Mesodermal cell (in vitro differentiated cells): Measurements from ENCODE around the gene INPP5A.

Source experiments
- H3K27ac ChIP-seq: 2 replicates; pipeline ENCODE4 v1.7.0; 2013; ENCODE audit warnings: mild to moderate bottlenecking, low read depth, low read length, moderate library complexity; ENCODE audit not compliant: severe bottlenecking
- H3K36me3 ChIP-seq: 2 replicates; pipeline ENCODE4 v1.7.1; 2013; ENCODE audit warnings: mild to moderate bottlenecking, low read length, moderate library complexity; ENCODE audit not compliant: control insufficient read depth, insufficient read depth
- H3K4me1 ChIP-seq: one replicate; pipeline ENCODE4 v1.7.1; 2013; ENCODE audit warnings: mild to moderate bottlenecking, low read length; ENCODE audit not compliant: insufficient read depth, control insufficient read depth, poor library complexity, severe bottlenecking
- H3K4me3 ChIP-seq: 2 replicates; pipeline ENCODE4 v1.7.0; 2013; ENCODE audit warnings: low read length, control low read depth, mild to moderate bottlenecking; ENCODE audit not compliant: insufficient read depth, poor library complexity, severe bottlenecking; ENCODE audit errors: extremely low read depth
- H3K9me3 ChIP-seq: 2 replicates; pipeline ENCODE4 v1.7.1; 2013; ENCODE audit warnings: mild to moderate bottlenecking, low read length, moderate library complexity; ENCODE audit not compliant: control insufficient read depth
- WGBS, 2 experiments: methylation state at CpG; one replicate each; pipeline ENCODE4 v1.1.5; 2013; ENCODE audit warnings: missing lambda C conversion rate in 2 of 2; ENCODE audit not compliant: insufficient coverage in 2 of 2; 5-methylcytosine and 5-hydroxymethylcytosine counted together

The INPP5A gene

GRCh38 chr10:132612571-132613504 is 75.3 kb downstream of the INPP5A start:
- WGBS, 2 experiments = 93 to 97% methylated on average over 7 to 19 of the region's 27 CpGs
- Histone ChIP-seq H3K4me1 (no peaks in the 10 kb centered on the region), H3K9me3 (no peaks in the 10 kb centered on the region), H3K36me3 (peaks cover 8% of the 10 kb centered on the region), H3K4me3 (no peak overlapping the region), H3K27ac (no peak overlapping the region)

DNA sequence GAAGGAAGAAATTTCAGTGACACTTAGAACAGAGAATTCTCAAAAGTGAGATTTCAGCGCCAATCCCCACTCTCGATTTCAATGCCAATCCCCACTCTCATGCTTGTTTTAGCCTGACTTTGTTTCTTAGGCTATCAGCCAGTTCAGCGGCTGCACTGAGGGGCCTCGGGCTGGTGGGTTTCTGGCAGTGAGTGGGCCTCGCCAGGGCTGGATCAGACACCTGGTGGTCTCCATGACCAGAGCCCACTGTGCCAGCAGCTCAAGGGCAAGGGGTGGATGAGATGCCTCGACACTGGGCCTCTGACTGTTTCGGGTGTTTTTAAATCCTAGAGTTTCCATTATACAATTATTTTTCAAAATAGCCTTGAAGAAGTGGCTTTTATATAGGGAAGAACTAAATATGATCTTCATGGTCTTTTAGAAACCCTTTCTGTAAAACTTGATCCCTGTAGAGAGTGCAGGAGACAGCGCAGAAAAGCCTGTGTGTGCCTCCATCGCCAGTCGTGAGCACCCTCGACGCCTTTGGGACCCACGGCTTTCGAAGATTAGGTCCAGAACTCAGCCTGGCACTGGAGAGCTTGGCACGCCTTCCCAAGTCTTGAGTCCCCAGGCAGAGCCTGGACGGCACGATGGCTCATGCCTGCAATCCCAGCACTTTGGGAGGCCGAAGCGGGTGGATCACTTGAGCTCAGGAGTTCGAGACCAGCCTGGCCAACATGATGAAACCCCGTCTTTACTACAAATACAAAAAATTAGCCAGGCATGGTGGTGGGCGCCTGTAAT is 76.2 kb downstream of the INPP5A start:
- peaks cover 7% of the 10 kb centered on the region for H3K9me3 ChIP-seq
- 94 to 96% methylated on average over 20 of the region's 22 CpGs for WGBS, 2 experiments
- H3K36me3 ChIP-seq = peaks cover 11% of the 10 kb centered on the region
- no peak overlapping the region for H3K4me3 ChIP-seq
- H3K4me1 ChIP-seq = no peaks in the 10 kb centered on the region
- H3K27ac ChIP-seq = no peak overlapping the region

GRCh38 chr10:132614431-132615340 is 77.1 kb downstream of the INPP5A start:
- peaks cover 14% of the 10 kb centered on the region for H3K36me3 ChIP-seq
- no peak overlapping the region for H3K27ac ChIP-seq
- peaks cover 10% of the 10 kb centered on the region for H3K9me3 ChIP-seq
- H3K4me3 ChIP-seq = no peak overlapping the region
- WGBS, 2 experiments = 94 to 95% methylated on average over 30 to 32 of the region's 32 CpGs
- H3K4me1 ChIP-seq = no peaks in the 10 kb centered on the region

DNA sequence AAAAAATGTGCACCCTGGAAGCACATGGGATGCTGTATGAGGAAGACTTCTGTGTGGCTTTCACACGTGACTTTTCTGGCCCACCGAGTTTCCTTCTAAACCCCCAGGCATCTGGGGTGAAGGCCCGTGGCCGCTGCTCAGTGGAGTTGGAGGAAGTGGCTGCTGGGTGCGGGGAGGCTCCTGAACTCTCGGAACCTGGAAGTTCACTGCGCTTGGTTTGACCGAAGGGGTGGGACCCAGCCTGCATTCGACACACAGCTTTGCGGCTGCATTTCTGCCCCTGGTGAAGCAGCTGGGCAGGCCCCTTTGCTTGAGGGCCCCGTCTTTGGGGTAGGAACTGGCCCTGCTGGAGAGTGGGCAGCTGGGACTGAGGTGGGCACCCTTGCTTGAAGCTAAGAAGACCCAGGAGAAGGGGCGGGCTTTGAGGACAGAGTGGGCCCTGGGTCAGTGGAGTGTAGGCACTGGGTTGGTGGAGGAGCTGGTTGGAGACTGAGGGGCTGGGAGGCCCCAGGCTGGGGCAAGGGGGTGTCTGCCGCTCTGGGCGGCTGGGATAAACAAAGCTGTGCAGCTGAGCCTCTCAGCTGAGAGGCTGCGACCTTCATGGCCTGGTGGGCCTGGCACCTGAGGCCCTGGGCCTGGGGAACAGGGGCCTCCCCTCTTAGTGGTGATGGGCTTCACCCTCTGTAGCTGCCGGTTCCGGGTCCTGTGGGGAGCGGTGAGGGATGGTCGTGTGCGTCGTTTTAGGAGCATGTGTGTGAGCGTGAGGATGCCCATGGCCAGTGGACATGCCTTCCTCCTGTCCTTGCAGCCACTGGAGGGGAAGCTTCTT is 78.0 kb downstream of the INPP5A start:
- peaks cover 17% of the 10 kb centered on the region for H3K9me3 ChIP-seq
- peaks cover 14% of the 10 kb centered on the region for H3K36me3 ChIP-seq
- WGBS, 2 experiments = 93 to 96% methylated on average over 15 to 21 of the region's 22 CpGs
- H3K4me1 ChIP-seq = no peaks in the 10 kb centered on the region
- no peak overlapping the region for H3K27ac ChIP-seq
- H3K4me3 ChIP-seq = no peak overlapping the region

DNA sequence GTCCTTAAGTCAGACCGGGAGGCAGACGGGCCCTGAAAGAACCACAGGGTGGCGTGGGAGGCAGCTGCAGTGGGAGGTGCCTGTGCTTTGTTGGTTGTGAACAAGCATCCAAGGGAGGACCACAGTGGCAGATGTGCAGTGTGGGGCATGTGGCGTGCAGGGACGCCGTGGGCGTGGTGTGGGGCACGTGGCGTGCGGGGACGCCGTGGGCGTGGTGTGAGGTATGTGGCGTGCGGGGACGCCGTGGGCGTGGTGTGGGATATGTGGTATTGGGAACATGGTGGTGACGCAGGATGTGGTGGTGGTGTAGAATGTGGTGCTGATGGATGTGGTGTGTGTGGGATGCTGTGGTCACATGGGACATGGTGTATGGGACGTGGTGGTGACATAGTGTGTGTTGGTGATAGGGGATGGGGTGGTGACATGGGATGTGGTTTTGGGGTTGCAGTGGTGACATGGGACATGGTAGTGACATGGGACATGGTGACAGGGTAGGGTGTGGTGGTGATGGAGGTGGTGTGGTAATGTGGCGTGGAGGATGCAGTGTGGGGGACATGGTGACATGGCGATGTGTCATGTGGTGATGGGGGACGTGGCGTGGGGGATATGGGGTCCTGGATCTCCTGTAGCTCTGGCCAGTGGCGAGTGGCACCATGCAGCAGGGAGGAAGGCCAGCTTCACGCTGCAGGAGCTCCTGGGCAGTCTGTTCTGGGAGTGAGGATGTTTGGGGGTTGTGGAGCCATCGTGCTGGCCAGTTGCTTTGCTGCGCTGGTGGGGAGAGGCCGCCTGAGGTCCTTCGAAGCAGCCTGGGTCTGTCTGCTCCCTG is 78.8 kb downstream of the INPP5A start:
- Histone ChIP-seq H3K36me3 (peaks cover 14% of the 10 kb centered on the region), H3K4me1 (no peaks in the 10 kb centered on the region), H3K4me3 (no peak overlapping the region), H3K27ac (no peak overlapping the region), H3K9me3 (peaks cover 25% of the 10 kb centered on the region)
- WGBS, 2 experiments = 95 to 98% methylated on average over 11 to 23 of the region's 30 CpGs

DNA sequence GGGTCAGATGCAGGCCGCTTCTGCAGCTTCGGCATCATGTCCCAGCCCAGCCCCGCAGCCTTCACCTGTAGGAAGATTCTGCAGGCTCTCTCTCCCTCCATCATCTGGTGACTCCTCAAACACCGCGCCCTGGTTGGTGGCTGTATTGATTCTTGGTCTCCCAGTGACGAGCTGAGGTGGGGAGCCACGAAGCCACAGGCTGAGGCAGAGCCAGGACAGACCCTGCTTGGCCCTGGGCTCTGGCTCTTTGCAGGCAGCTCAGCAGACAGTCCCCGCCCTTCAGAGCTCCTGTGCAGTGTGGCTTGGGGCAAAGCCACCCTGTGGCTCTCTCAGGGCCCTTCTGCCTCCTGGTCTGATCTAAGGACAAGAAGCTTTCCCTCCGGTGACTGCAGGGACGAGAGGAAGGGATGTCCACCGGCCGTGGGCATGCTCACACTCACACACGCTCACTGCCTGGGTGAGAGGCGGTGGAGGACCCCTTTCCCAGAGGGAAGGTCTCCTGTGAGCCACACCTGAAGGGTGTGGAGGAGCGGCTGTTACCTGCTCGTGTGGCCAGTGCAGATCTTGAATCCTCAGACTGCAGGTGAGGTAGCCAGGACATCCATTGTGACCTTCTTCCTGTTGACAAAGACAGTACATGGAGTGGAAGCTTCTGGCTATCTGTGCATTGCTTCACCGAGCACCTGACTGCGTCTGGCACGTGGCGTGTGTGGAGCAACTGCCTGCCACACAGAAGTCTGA is 79.6 kb downstream of the INPP5A start:
- Histone ChIP-seq H3K27ac (no peak overlapping the region), H3K4me1 (no peaks in the 10 kb centered on the region), H3K36me3 (peaks cover 14% of the 10 kb centered on the region), H3K9me3 (peaks cover 29% of the 10 kb centered on the region), H3K4me3 (no peak overlapping the region)
- 98% methylated on average over 17 to 19 of the region's 20 CpGs for WGBS, 2 experiments

- no peak overlapping the region for H3K27ac ChIP-seq
- no peak overlapping the region for H3K4me3 ChIP-seq
- WGBS, 2 experiments = 83% methylated on average over 1 of the region's 2 CpGs; no CpG with 5 or more reads in 1 of the 2 experiments
- no peaks in the 10 kb centered on the region for H3K4me1 ChIP-seq
- H3K9me3 ChIP-seq = peaks cover 29% of the 10 kb centered on the region
- peaks cover 14% of the 10 kb centered on the region for H3K36me3 ChIP-seq
Measured at GRCh38 chr10:132617737-132618052, 80.1 kb downstream of the INPP5A start.

- Histone ChIP-seq H3K4me3 (no peak overlapping the region), H3K36me3 (peaks cover 14% of the 10 kb centered on the region), H3K9me3 (peaks cover 29% of the 10 kb centered on the region), H3K4me1 (no peaks in the 10 kb centered on the region), H3K27ac (no peak overlapping the region)
- whole genome bisulfite sequencing, 2 experiments = 96 to 98% methylated on average over 6 of the region's 6 CpGs
Measured at GRCh38 chr10:132618158-132618919, 80.8 kb downstream of the INPP5A start.
